ENCODE data around the gene HCK.

DNA sequence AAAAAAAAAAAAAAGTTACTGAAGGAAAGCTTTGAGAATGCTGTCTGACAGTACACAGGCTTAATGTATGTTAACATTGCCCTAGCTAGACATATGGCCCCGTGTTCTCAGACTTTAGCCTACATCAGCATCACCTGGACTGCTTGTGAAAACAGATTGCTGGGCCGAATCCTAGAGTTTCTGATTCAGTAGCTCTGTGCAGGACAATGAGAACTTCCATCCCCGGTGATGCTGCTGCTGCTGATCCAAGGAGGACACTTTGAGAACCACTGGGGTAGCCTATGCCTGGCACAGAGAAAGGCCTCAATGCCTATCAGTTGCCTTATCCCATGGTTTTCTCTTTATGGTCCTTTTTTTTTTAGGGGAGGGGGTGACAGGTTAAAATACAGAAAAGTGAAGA, 1.6 kb downstream of the HCK start:
- TF ChIP-seq ZZZ3 (IDR thresholded peaks at IDR 0.05): no peak
- TF ChIP-seq EZH2 (IDR thresholded peaks at IDR 0.05; ENCODE audit: borderline replicate concordance, low read depth, low read length): no peak
- TF ChIP-seq ZFP1 (CRISPR knock-in tag; IDR thresholded peaks at IDR 0.05): no peak
- no peak for TF ChIP-seq ZNF143 (CRISPR knock-in tag; IDR thresholded peaks at IDR 0.05)
- no peak for TF ChIP-seq HNRNPLL (IDR thresholded peaks at IDR 0.05; ENCODE audit: low read depth, low read length, poor library complexity, severe bottlenecking)

Data from K562 (cell line).